Measurements from ENCODE around the gene TRIM56.
"Not testable (repeated sequence)": the region's sequence is repeated elsewhere in the genome, so short reads cannot be mapped to it uniquely, and the experiment has no call there.

Gene TRIM56, protein sequence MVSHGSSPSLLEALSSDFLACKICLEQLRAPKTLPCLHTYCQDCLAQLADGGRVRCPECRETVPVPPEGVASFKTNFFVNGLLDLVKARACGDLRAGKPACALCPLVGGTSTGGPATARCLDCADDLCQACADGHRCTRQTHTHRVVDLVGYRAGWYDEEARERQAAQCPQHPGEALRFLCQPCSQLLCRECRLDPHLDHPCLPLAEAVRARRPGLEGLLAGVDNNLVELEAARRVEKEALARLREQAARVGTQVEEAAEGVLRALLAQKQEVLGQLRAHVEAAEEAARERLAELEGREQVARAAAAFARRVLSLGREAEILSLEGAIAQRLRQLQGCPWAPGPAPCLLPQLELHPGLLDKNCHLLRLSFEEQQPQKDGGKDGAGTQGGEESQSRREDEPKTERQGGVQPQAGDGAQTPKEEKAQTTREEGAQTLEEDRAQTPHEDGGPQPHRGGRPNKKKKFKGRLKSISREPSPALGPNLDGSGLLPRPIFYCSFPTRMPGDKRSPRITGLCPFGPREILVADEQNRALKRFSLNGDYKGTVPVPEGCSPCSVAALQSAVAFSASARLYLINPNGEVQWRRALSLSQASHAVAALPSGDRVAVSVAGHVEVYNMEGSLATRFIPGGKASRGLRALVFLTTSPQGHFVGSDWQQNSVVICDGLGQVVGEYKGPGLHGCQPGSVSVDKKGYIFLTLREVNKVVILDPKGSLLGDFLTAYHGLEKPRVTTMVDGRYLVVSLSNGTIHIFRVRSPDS

DNA sequence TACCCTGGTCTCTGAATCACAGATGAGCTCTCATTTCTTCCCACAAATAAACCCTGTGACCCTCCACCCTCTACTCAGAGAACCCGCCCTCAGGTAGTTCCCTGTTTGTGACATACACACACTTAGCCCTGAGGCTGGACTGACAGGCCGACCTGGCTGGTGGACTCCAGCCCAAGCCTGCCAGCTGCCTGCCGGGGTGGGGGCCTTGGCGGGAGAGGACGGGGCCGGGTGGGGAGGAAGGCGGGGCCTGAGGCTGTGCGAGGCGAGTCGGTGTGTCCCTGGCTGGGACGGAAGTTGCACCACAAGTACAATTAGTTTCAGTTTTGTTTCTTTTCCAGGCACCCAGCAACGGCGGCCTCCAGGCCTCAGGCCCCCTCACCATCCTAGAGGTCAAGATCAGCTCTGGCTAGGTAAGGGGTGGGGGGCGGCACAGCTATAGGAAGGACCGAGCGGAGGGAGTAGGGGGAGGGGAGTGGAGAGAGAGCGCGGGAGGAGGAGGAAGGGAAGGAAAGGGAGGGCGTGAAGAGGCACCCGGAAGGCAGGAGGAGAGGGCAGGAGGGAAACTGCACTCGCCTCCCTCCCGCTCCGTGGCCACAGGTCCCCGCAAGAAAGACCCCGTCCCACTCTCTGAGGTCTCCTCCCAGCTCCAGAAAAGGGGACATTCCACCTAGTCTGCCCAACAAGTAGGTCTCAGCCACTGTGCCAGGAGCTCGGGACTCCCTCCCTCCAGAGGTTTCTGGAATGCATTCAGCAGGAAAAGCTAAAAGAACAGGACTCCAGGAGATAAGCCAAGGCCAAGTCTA, at the start of gene TRIM56:
Gene TRIM56 (plus strand): TSS at position 320 of the 803 bp plus-strand sequence. CDS start 1,832 bp downstream, outside the sequence.
- peak; percentile 58 to 59 for DNase-seq (ENCODE audit: low read depth in 2 of 2)

DNA sequence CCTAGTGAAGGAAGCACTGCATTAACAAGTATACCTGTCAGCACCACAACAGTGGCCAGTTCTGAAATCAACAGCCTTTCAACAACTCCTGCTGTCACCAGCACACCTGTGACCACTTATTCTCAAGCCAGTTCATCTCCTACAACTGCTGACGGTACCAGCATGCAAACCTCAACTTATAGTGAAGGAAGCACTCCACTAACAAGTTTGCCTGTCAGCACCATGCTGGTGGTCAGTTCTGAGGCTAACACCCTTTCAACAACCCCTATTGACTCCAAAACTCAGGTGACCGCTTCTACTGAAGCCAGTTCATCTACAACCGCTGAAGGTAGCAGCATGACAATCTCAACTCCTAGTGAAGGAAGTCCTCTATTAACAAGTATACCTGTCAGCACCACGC, 49.3 kb upstream of the TRIM56 start:
- DNase-seq (ENCODE audit: low read depth in 2 of 2): no peak

- not testable (repeated sequence) for DNase-seq (ENCODE audit: low read depth in 2 of 2)
These were observed 44.0 kb upstream of the TRIM56 start for GRCh38 chr7:101041283-101041682.

DNA sequence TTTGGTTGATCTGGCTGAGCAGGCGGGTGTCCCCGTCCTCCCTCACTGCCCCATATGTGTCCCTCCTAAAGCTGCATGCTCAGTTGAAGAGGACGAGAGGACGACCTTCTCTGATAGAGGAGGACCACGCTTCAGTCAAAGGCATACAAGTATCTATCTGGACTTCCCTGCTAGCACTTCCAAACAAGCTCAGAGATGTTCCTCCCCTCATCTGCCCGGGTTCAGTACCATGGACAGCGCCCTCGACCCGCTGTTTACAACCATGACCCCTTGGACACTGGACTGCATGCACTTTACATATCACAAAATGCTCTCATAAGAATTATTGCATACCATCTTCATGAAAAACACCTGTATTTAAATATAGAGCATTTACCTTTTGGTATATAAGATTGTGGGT, 26.9 kb upstream of the TRIM56 start:
- DNase-seq (ENCODE audit: low read depth in 2 of 2): peak; percentile 23 to 34

- DNase-seq (ENCODE audit: low read depth in 2 of 2): no peak
These were observed 25.7 kb upstream of the TRIM56 start for GRCh38 chr7:101059620-101059942.

GRCh38 chr7:101060992-101061391, 24.3 kb upstream of the TRIM56 start:
- no peak for DNase-seq (ENCODE audit: low read depth in 2 of 2)

- DNase-seq (ENCODE audit: low read depth in 2 of 2): not testable (repeated sequence)
These were observed 21.1 kb upstream of the TRIM56 start for GRCh38 chr7:101064176-101064550.

- DNase-seq (ENCODE audit: low read depth in 2 of 2): not testable (repeated sequence)
These were observed 20.1 kb upstream of the TRIM56 start for GRCh38 chr7:101065162-101065561.

DNA sequence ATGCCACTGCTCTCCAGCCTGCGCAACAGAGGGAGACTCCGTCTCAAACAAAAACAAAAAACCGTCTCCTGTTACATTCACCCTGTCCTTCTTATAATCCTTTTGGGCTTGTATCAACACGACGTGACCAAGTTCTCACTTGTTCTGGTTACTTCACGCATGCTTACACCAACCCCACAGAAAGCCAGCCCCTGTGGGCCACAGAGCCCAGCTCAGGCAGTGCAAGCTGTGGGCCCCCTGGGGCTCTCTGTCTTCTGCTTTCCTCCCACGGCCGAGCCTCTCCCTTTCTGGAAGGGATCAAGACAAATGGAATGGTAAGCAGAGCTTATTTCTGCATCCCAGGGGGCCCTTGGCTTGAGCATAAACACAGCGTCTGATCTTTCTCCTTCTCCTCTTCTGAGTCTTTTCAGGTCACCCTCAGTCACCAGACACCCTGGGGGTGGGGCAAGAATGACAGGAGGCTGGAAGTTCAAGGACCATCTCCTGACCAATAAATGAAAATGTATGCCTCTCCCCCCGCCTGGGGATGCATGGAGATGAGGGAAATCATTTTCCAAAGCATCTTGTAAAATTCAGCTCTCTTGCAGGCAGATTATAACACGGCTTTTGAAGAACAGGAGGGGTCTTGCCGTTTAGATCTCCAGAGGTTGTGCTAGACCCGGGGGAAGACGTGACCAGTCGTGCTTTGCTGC, 19.0 kb upstream of the TRIM56 start:
- DNase-seq (ENCODE audit: low read depth in 2 of 2): no peak

DNA sequence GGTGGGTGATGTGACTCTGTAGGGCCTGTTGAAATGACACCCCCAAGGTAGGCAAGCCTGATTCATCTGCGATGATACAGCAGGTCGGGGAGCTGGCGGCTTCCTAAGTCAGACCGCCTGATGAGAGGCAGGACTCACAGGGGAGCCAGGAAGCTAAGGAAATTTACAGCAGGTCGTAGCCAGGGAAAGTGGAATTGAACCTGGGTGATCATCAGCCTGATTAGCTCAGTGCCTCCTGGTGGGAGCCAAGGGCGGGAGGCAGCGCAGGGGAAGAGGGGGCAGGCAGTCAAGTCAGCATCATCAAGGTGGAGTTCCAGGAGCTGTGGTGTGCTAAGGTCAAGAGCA, 18.5 kb upstream of the TRIM56 start:
- no peak for DNase-seq (ENCODE audit: low read depth in 2 of 2)

DNA sequence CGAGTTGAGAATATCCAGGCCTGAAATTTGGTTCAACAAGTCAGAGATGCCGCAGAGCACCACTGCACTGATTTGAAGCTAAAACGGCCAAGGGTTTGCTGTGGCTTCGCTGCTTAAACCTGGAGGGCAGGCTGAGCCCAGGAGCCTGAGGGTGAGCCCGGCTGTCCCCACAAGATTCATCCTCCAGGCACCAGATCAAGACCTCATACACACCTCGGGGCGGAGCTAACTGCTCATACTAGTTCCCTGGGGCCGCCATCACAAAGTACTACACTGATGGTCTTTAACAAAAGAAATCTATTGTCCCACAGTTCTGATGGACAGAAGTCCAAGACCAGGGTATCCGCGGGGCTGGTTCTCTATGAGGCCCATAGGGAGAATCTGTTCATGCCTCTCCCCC, 16.9 kb upstream of the TRIM56 start:
- DNase-seq (ENCODE audit: low read depth in 2 of 2): no peak

DNA sequence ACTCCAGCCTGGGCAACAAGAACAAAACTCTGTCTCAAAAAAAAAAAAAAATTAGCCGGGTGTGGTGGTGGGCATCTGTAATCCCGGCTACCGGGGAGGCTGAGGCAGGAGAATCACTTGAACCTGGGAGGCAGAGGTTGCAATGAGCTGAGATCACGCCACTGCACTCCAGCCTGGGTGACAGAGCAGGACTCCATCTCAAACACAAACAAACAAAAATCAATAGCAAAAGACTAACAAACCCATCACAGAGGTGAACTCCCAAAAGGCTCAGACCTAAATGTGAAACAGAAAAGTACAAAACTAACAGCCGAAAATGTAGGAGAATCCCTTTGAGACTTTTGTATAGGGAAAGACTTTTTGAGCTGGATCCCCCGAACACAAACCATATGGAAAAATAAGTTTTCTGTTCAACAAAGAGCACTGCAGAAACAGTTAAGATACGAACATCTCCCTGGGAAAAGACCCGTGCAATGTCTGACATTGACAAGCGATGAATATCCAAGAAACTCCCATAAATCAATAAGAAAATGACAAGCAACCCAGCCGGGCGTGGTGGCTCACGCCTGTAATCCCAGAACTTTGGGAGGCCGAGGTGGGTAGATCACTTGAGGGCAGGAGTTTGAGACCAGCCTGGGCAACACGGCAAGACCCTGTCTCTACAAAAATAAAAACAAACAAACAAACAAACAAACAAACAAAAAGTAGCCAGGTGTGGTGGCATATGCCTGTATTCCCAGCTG, 13.7 kb upstream of the TRIM56 start:
- not testable (repeated sequence) for DNase-seq (ENCODE audit: low read depth in 2 of 2)

GRCh38 chr7:101075646-101076045, 9.6 kb upstream of the TRIM56 start:
- DNase-seq (ENCODE audit: low read depth in 2 of 2): no peak

- not testable (repeated sequence) for DNase-seq (ENCODE audit: low read depth in 2 of 2)
These were observed 9.1 kb upstream of the TRIM56 start for GRCh38 chr7:101076183-101076582.

- DNase-seq (ENCODE audit: low read depth in 2 of 2): peak; percentile 74 to 87
These were observed 7.8 kb upstream of the TRIM56 start for GRCh38 chr7:101077303-101078086.

- DNase-seq (ENCODE audit: low read depth in 2 of 2): no peak
These were observed 3.8 kb upstream of the TRIM56 start for GRCh38 chr7:101081432-101081831.

GRCh38 chr7:101084865-101085161, 468 bp upstream of the TRIM56 start:
- no peak for DNase-seq (ENCODE audit: low read depth in 2 of 2)

DNA sequence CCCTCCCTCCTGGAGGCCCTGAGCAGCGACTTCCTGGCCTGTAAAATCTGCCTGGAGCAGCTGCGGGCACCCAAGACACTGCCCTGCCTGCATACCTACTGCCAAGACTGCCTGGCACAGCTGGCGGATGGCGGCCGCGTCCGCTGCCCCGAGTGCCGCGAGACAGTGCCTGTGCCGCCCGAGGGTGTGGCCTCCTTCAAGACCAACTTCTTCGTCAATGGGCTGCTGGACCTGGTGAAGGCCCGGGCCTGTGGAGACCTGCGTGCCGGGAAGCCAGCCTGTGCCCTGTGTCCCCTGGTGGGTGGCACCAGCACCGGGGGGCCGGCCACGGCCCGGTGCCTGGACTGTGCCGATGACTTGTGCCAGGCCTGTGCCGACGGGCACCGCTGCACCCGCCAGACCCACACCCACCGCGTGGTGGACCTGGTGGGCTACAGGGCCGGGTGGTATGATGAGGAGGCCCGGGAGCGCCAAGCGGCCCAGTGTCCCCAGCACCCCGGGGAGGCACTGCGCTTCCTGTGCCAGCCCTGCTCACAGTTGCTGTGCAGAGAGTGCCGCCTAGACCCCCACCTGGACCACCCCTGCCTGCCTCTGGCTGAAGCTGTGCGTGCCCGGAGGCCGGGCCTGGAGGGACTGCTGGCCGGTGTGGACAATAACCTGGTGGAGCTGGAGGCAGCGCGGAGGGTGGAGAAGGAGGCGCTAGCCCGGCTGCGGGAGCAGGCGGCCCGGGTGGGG, 2.2 kb downstream of the TRIM56 start:
- DNase-seq (ENCODE audit: low read depth in 2 of 2): no peak

GRCh38 chr7:101088069-101088425, 2.8 kb downstream of the TRIM56 start:
- no peak for DNase-seq (ENCODE audit: low read depth in 2 of 2)

Measured in stimulated activated CD4-positive, alpha-beta T cell treated with anti-CD3 and anti-CD28 coated beads, Interleukin-1b, Interleukin-23, amount 100 ng/mL, for 4 hours (primary cell).